GM18861 (cell line): ENCODE measurements around the gene SLC39A6.
"Not testable (repeated sequence)": the region's sequence is repeated elsewhere in the genome, so short reads cannot be mapped to it uniquely, and the experiment has no call there.

Source experiments
- ATAC-seq: cut with Tn5 transposase; IDR thresholded peaks from one replicate; pipeline ENCODE4 v1.9.1; 2021; ENCODE audit not compliant: unreplicated experiment

The SLC39A6 gene

GRCh38 chr18:36064809-36065079 lies 64.4 kb downstream of the SLC39A6 start:
- not testable (repeated sequence) for ATAC-seq

- ATAC-seq, result no peak
Measured at GRCh38 chr18:36064027-36064808, 64.9 kb downstream of the SLC39A6 start.

- no peak for ATAC-seq
Measured at GRCh38 chr18:36058674-36059073, 70.5 kb downstream of the SLC39A6 start.
